SK-N-SH treated with all-trans-retinoic acid at 6 μM for 48 hours (cell line): ENCODE measurements around the gene RGR.

Source experiments
- ISL1 ChIP-seq: fragments of 250-450 bp; sonication (Bioruptor Pico); IDR thresholded peaks from 2 replicates; pipeline ENCODE4 v2.1.2; 2022; ENCODE audit warnings: mild to moderate bottlenecking, moderate library complexity
- PATZ1 ChIP-seq: fragments of 250-450 bp; sonication (Bioruptor Pico); IDR thresholded peaks from 2 replicates; pipeline ENCODE4 v1.8.0; 2020; ENCODE audit warnings: mild to moderate bottlenecking, moderate library complexity, borderline replicate concordance
- RARB ChIP-seq: fragments of 250-450 bp; sonication (Bioruptor Pico); IDR thresholded peaks from 2 replicates; pipeline ENCODE4 v1.8.0; 2021; ENCODE audit warnings: mild to moderate bottlenecking, moderate library complexity

GRCh38 chr10:84248794-84249193 is 3.9 kb downstream of the RGR start:
- TF ChIP-seq PATZ1 (CRISPR knock-in tag) (no peak), RARB (CRISPR knock-in tag) (no peak), ISL1 (no peak)
